Stimulated activated CD8-positive, alpha-beta memory T cell treated with anti-CD3 and anti-CD28 coated beads, Interleukin-4, amount 100 ng/mL, for 48 hours (primary cell): ENCODE results near the gene TMEM106B.
"Not testable (repeated sequence)": the region's sequence is repeated elsewhere in the genome, so short reads cannot be mapped to it uniquely, and the experiment has no call there.

Experiments
- DNase-seq: peaks from one replicate; pipeline ENCODE4 v3.0.0-alpha.2; 2020

Gene TMEM106B

GRCh38 chr7:12211054-12211710, at the start of gene TMEM106B:
Gene TMEM106B, plus strand, starts transcription at chr7:12211294. Its CDS starts 3,517 bp downstream, at chr7:12214811.
- DNase-seq: peak; percentile 97

GRCh38 chr7:12162415-12163113, 48.5 kb upstream of the TMEM106B start:
- no peak for DNase-seq

DNA sequence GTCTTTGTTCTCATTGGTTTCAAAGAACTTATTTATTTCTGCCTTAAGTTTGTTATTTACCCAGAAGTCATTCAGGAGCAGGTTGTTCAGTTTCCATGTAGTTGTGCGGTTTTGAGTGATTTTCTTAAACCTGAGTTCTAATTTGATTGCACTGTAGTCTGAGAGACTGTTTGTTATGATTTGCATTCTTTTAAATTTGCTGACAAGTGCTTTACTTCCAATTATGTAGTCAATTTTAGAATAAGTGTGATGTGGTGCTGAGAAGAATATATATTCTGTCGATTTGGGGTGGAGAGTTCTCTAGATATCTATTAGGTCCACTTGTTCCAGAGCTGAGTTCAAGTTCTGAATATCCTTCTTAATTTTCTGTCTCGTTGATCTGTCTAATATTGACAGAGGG, 43.0 kb upstream of the TMEM106B start:
- not testable (repeated sequence) for DNase-seq

- peak; percentile 40 for DNase-seq
Observed at GRCh38 chr7:12169981-12170820, 40.9 kb upstream of the TMEM106B start.

- no peak for DNase-seq
Observed at GRCh38 chr7:12173671-12174070, 37.4 kb upstream of the TMEM106B start.

DNA sequence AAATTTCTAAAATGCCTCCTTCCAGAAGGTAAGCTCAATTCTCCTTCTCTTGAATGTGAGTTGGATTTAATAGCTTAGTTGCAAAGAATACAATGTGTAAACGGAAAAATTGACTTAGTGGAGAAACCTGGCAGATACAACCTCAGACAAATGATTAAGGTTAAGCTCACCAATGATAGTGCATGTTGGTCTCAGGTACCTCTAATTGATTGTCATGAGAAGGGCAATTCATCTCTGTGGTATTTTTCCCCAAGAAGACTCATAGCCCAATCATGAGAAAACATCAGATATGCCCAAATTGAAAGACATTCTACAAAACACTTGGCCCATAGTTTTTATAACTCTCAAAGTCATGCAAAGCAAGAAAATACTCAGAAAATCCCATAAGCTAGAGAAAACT, 36.2 kb upstream of the TMEM106B start:
- DNase-seq: no peak

DNA sequence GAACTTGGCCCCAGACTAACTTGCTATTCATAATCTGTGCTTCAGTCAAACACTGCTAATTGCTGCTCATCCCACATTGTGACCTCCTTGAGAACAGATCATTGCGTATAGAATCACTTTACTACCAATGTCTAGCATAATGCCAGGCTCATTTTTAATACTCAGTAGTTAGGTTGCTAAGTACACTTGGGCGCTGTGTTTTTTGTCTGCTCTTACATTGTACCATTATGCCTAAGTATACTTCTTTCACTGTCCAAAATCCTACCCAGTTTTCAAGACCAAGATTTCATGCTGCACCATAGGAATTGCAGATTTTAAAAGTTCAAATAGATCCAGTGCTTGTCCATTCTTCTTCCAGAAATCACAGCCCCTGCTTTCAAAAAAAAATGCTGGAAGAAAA, 32.8 kb upstream of the TMEM106B start:
- no peak for DNase-seq

DNA sequence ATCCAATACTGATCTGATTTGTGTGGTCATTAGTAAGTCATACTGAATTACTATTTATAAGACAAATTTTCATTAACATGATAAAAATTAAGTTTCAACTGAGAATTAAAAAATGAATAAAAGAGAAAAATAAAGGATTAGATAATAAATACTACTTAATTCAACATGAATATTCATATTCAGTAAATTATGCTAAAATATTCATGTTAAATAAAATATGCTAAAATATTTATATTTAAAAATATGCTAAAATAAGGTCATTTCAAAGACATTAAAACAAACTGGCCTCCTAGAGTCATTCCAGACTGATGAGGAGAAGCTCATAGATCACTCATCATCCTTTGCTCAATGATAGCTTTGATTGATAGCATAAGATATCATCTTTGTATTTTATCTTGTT, 16.7 kb upstream of the TMEM106B start:
- no peak for DNase-seq

GRCh38 chr7:12196386-12196785, 14.7 kb upstream of the TMEM106B start:
- no peak for DNase-seq

GRCh38 chr7:12199363-12199762, 11.7 kb upstream of the TMEM106B start:
- DNase-seq: no peak

DNA sequence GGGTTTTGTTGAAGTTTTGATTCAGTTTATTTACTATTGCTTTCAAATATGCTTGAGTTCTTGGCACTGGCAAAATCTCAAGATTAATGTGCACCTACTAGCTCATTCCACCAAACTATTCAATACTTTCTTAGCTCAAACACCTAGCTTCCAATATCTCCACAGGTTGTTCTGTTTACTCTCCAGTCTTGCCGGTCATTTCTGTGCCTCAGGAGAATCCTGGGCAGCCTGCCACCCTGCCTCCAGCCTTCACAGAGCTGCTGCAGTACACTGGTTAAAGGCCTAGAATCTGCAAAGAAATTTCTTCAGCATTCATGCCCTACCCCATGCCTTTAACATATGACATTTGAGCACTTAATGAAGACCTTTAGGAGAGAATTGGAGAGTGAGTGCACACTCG, 4.0 kb upstream of the TMEM106B start:
- DNase-seq: no peak

- no peak for DNase-seq
Observed at GRCh38 chr7:12209221-12209620, 1.9 kb upstream of the TMEM106B start.

DNA sequence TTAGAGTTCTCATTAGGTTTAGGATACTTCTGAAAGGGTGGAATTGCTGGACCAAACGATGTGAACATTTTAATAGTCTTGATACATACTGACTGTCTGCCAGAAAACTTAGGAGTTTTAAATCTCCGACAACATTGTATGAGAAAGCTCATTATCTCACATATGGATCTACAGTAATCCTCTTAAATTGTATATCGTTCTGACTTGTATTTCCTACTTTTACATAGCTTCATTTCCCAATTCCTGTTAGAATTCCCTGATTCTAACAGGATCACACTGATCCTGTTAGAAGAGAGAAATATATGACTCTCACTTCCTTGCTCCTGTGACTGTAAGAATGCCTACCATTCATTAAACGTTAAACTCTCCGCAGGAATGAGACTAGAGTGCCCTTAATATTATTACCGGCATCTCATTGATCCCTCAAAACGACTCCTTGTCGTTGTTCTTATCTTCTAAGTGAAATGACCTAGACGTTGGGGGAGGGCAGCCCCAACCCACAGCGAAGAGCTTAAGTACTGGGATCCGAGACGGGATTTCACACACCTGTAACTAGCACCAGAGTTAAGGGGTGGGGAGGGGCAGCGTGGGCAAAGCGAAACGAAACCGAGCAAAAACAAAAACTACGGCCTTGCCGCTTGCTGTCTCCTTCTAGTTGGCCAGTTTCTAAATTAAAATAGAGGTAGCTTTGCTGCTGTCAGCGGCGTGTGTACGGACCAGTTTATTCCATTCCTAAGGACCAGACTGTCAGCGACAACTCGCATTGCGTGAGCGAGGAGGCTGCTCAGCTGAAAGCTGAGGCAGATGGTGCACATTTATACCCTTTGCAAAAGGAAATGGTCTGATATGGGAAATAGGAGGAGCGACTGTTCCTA, 678 bp upstream of the TMEM106B start:
- DNase-seq: no peak

DNA sequence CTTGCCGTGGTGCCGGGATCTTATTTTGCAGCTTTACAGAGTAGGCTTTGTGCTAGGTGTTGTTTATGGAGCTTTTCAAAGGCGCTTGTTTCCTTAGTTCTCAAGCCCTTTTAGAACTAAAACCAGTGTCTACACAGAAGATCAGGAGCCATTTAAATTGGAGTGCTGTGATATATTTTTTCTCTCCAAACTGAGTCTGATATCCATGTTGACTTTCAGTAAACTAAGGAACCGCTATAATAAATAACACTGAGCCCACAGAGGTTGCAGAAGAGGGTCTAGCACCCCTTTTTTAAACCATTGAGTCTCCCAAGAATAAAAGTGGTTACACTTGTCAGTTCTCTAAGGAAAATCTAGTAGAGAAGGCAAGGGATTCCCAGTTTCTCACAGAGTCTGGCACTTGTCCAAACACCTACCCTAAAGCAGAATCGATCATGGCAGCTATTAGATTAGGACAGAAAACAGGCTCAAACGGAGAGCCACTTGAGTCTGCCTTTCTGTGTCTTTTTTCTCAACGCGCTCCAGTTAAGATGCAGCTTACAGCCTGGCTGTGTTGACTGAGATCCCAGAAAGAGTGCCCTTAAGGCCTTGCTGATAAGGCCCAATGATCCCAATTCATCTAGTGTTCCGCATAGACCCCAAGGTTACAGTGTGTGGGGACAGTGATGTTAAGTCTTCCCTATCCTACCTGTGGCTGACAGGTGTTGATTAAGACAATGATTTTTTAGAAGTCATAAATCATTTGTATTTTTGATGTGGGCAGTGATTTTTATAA, 804 bp downstream of the TMEM106B start:
- DNase-seq: no peak

DNA sequence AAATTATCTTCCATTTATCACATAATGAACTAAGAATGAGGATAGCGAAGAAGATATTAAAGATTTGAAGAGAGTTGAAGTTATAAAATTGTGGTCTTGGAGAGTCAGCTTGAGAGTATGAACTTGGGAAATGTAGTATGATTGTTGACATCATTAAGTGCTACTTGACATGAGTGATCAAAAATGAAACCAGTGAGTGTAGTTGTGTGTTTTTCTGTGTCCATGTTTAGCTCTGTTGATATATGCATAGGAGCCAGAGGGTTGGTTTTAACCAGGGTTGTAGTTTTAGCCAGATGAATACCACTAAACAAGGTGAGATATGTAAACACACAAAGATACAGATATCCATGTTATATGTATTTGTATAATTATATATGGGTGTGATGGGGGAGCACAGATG, 6.2 kb downstream of the TMEM106B start:
- no peak for DNase-seq

GRCh38 chr7:12220389-12221046, 9.4 kb downstream of the TMEM106B start:
- DNase-seq: no peak

DNA sequence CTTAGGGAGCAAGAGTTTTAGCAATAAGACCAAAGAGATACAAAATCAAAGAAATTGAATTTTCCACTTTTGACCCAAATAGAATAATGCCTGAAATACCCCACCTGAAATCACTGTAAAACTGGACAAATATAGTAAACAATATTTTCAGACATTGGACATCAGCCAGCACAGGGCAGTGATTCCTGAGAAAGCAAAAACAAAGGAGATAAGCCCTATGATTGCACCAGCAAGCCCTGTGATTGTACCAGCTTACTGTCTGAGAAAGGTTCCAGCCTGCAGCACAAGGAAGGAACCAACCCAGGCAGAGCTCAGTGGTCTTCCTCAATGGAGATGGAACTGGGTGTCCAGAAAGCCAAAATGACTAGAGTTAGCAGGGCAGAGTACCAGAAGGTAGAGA, 10.3 kb downstream of the TMEM106B start:
- DNase-seq: no peak

DNA sequence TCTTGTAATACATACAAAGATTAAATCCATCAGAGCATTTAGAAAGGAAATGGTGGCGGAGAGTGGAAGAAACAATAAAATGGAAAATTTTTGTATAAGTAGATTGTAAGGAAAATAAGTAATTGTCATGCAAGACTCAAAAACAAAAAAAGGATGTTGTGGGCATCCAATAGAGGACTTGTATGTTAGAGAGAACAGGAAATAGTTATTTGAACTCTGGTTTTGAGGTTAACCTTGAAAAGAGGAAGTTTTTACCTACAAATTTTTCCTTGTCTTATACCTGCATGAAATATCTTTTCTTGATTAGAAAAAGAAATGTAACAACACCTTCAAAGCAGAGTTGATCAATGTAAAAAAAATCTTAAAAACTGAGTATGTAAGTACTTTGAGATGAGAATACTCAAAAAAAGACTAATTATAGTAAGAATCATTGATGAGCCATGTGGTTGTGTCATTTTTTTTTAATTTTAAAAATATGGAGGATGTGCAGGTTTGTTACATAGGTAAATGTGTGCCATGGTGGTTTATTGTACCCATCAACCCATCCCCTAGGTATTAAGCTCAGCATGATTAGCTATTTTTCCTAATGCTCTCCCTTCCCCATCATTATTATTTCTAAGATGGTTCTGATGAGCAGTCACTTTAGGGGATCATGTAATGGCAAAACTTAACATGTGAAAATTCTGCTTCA, 11.9 kb downstream of the TMEM106B start:
- no peak for DNase-seq

- not testable (repeated sequence) for DNase-seq
Observed at GRCh38 chr7:12225017-12225416, 13.9 kb downstream of the TMEM106B start.

GRCh38 chr7:12226756-12227155, 15.7 kb downstream of the TMEM106B start:
- DNase-seq: no peak

GRCh38 chr7:12228024-12228423, 16.9 kb downstream of the TMEM106B start:
- no peak for DNase-seq
